OCI-LY3 (cell line): ENCODE measurements around the gene SARDH.

ENCODE experiments used
- H2AFZ ChIP-seq: fragments of 200-600, 300-600 bp; shearing (Covaris generic); 2 replicates; pipeline ENCODE4 v1.6.0; 2014; ENCODE audit warnings: antibody characterized with exemption, low read depth, low read length
- H3K27ac ChIP-seq: fragments of 200-600, 300-600 bp; sonication (generic); 2 replicates; pipeline ENCODE4 v1.5.1; 2014; ENCODE audit warnings: mild to moderate bottlenecking, low read length, moderate library complexity, mixed read lengths
- H3K27me3 ChIP-seq: fragments of 200-600, 300-600 bp; sonication (generic); 2 replicates; pipeline ENCODE4 v1.6.1; 2014; ENCODE audit warnings: low read depth, low read length, mixed read lengths
- H3K36me3 ChIP-seq: fragments of 200-600, 300-600 bp; sonication (generic); replicated peaks from 2 replicates; pipeline ENCODE3; 2014; ENCODE audit warnings: low read depth, low read length, mixed read lengths
- H3K4me1 ChIP-seq: fragments of 300-600, 200-600 bp; sonication (generic); 2 replicates; pipeline ENCODE4 v1.6.1; 2014; ENCODE audit warnings: low read length, mixed read lengths
- H3K4me2 ChIP-seq: fragments of 200-600, 300-600 bp; sonication (generic); 2 replicates; pipeline ENCODE4 v1.6.1; 2014; ENCODE audit warnings: low read length, mixed read lengths
- H3K4me3 ChIP-seq: fragments of 300-600, 200-600 bp; sonication (generic); 2 replicates; pipeline ENCODE4 v1.5.1; 2014; ENCODE audit warnings: antibody characterized with exemption, mild to moderate bottlenecking, low read length, moderate library complexity
- H3K79me2 ChIP-seq: fragments of 300-600, 200-600 bp; shearing (Covaris generic); 2 replicates; pipeline ENCODE4 v1.6.1; 2014; ENCODE audit warnings: mild to moderate bottlenecking, low read length, mixed read lengths
- H3K9ac ChIP-seq: fragments of 300-600, 200-600 bp; shearing (Covaris generic); 2 replicates; pipeline ENCODE4 v1.6.0; 2014; ENCODE audit warnings: mild to moderate bottlenecking, low read length, moderate library complexity
- H3K9me3 ChIP-seq: fragments of 200-600, 300-600 bp; shearing (Covaris generic); 2 replicates; pipeline ENCODE4 v1.6.1; 2014; ENCODE audit warnings: low read length, mixed read lengths; ENCODE audit not compliant: insufficient read depth
- H4K20me1 ChIP-seq: fragments of 200-600, 300-600 bp; sonication (generic); 2 replicates; pipeline ENCODE4 v1.6.1; 2016; ENCODE audit warnings: low read length, mixed read lengths; ENCODE audit not compliant: insufficient read depth
- EZH2phosphoT487 ChIP-seq: fragments of 200-600 bp; shearing (Covaris generic); IDR thresholded peaks from 2 replicates; pipeline ENCODE4 v1.6.1; 2018; ENCODE audit warnings: antibody characterized with exemption, mixed run types, low read depth
- TF ChIP-seq, protein P1 (sequence below): fragments of 200-600, 300-600 bp; sonication (generic); IDR thresholded peaks from 2 replicates; pipeline ENCODE4 v1.5.1; 2014; ENCODE audit warnings: antibody characterized with exemption, low read length, low read depth

SARDH gene

DNA sequence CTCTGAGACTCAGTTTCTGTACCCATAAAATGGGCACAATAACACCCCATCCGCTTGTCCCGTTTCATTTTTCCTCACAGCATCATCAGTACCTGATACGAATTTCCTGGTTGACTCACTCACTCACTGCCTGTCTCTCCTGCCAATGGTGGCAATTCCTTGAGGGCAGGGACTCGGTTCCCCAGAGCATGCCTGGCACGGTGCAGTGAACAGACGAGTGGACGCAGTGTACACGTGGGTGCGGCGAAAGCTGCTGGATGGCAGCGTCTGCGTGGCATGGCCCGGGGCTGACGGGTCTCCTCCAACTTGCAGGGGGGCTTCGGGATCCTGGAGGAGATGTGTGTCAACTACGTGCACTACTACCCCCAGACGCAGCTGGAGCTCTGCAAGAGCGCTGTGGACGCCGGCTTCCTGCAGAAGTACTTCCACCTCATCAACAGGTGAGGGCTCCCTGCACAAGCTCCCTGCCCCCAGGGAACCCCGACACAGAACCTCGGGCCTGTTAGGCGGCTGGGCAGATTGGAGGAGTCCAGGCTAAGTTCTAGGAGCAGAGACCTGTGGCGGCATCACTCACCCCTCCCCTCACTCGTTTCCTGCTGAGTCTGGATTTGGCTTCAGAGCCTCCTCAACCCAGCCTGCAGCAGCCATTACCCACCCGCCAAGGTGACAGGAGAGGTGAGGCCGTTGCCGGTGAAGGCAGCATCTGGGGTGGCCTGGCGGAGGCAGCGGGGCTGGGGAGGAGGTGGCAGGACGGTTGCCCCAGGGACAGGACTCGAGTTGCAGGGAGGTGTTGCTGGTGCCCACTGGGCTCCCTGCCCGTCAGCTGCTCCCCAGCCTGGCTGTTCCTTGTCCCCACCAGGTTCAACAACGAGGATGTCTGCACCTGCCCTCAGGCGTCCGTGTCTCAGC lies 81.7 kb downstream of the SARDH start:
- H3K79me2 ChIP-seq = no peaks in the 10 kb centered on the region
- no peaks in the 10 kb centered on the region for H3K9me3 ChIP-seq
- no peak overlapping the region for H3K9ac ChIP-seq
- no peaks in the 10 kb centered on the region for H3K27me3 ChIP-seq
- no peak overlapping the region for H3K4me3 ChIP-seq
- no peaks in the 10 kb centered on the region for H3K36me3 ChIP-seq
- TF ChIP-seq, protein P1, sequence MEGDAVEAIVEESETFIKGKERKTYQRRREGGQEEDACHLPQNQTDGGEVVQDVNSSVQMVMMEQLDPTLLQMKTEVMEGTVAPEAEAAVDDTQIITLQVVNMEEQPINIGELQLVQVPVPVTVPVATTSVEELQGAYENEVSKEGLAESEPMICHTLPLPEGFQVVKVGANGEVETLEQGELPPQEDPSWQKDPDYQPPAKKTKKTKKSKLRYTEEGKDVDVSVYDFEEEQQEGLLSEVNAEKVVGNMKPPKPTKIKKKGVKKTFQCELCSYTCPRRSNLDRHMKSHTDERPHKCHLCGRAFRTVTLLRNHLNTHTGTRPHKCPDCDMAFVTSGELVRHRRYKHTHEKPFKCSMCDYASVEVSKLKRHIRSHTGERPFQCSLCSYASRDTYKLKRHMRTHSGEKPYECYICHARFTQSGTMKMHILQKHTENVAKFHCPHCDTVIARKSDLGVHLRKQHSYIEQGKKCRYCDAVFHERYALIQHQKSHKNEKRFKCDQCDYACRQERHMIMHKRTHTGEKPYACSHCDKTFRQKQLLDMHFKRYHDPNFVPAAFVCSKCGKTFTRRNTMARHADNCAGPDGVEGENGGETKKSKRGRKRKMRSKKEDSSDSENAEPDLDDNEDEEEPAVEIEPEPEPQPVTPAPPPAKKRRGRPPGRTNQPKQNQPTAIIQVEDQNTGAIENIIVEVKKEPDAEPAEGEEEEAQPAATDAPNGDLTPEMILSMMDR = no peak
- no peak for TF ChIP-seq EZH2phosphoT487
- no peak overlapping the region for H3K27ac ChIP-seq
- H3K4me2 ChIP-seq = no peak overlapping the region
- no peaks in the 10 kb centered on the region for H4K20me1 ChIP-seq
- no peaks in the 10 kb centered on the region for H3K4me1 ChIP-seq
- no peak overlapping the region for H2AFZ ChIP-seq

DNA sequence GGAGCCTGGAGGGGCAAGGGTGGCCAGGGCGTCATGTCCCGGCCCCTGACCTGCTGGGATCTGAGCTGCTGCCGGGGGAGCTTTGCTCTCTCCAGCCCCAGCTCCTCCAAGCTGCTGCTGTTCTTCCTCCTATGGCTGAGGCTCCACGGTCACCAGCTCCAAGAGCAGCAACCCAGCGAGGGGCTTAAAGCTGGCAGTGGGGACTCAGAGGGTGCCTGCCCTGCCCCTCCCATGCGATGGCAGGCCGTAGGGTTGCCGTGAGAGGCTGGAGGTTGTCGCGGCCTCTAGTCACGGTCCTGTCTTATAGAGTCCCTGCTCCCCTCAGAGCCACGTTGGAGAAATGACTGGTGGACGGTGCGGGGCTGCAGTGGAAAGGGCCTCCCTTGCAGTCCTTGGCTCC lies 82.5 kb downstream of the SARDH start:
- Histone ChIP-seq H3K27me3 (0 out of 2 replicates have a peak, but pooled peaks cover 6% of the 10 kb centered on the region), H3K27ac (no peak overlapping the region), H3K9ac (no peak overlapping the region), H3K4me3 (no peak overlapping the region), H3K79me2 (no peaks in the 10 kb centered on the region), H3K4me2 (no peak overlapping the region), H3K4me1 (no peaks in the 10 kb centered on the region), H4K20me1 (no peaks in the 10 kb centered on the region), H2AFZ (no peak overlapping the region), H3K36me3 (no peaks in the 10 kb centered on the region), H3K9me3 (no peaks in the 10 kb centered on the region)
- no peak for TF ChIP-seq EZH2phosphoT487
- TF ChIP-seq, protein P1 = no peak

DNA sequence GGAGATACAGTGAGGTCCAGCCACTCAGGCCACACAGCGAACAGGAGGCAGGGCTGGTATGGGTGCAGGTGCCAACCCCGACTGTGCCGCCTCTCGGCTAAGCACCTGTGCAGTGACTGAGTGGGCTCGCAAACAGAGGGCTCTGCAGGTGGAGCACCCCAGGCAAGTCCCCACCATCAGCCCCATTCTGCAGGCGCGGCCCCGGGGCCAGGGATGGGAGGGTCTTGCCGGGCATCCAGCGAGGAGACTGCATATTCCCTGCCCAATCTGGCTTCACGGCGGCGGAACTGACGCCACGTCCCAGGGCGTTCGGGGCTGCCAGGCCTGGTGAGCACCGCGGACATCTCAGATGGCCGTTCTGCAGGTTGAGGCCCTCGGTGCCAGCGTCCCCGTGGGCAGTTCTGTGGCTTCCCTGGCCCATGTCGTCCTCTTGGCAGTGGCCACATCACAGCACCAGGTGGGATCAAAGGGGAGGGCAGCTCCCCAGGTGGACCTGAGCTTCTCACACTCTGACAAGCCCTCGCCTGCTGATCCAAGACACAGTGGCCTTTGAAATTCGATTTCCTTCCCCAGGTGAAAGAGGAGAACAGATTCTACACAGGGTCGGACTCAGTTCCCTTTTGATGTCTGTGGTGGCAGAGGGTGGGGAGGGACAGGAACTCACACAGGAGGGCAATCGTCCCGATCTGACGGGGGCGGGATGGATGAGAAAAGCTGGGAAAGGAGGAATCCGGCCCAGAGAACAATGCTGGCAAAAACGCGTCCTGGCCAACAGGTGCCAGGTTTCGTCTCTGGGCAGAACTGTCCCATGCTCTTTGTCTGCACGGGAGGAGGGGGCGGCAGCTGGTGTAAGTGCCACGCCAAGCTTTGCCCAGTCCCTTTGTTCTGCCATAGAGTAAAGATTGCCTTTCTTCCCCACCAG lies 83.2 kb downstream of the SARDH start:
- Histone ChIP-seq H4K20me1 (no peaks in the 10 kb centered on the region), H3K36me3 (no peaks in the 10 kb centered on the region), H3K27ac (no peak overlapping the region), H3K79me2 (no peaks in the 10 kb centered on the region), H3K4me1 (no peaks in the 10 kb centered on the region), H3K9me3 (no peaks in the 10 kb centered on the region), H3K9ac (no peak overlapping the region), H3K4me2 (no peak overlapping the region), H3K27me3 (0 out of 2 replicates have a peak, but pooled peaks cover 8% of the 10 kb centered on the region), H2AFZ (no peak overlapping the region), H3K4me3 (no peak overlapping the region)
- TF ChIP-seq, protein P1 = no peak
- no peak for TF ChIP-seq EZH2phosphoT487

DNA sequence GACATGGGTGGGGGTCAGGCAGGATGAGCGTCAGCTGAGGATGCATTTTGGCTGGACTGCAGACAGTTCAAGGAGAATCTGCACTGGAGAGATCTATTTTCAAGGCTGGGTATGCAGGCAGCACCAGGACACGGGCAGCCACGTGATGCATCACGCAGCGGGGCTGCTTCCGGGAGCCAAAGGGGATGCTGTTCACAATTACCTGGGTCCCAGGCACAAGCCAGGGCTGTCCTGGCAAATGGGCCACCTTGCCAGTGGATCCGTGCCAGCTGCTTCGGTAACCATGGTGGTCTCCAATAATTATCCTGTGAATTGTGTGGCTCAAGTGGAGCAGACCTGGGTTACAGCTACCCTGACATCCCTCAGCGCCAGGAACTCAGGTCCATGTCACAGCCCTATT lies 84.5 kb downstream of the SARDH start:
- H3K9me3 ChIP-seq = no peaks in the 10 kb centered on the region
- H4K20me1 ChIP-seq = no peaks in the 10 kb centered on the region
- H3K79me2 ChIP-seq = no peaks in the 10 kb centered on the region
- H3K4me2 ChIP-seq = no peak overlapping the region
- no peak overlapping the region for H2AFZ ChIP-seq
- TF ChIP-seq EZH2phosphoT487 = no peak
- TF ChIP-seq, protein P1 = no peak
- peaks cover 11% of the 10 kb centered on the region; the same call in 1 of the 2 replicates for H3K27me3 ChIP-seq
- H3K27ac ChIP-seq = no peak overlapping the region
- H3K4me1 ChIP-seq = no peaks in the 10 kb centered on the region
- H3K4me3 ChIP-seq = no peak overlapping the region
- no peaks in the 10 kb centered on the region for H3K36me3 ChIP-seq
- H3K9ac ChIP-seq = no peak overlapping the region
